Activated T-cell treated with anti-CD3 and anti-CD28 coated beads for 1 hour (primary cell): ENCODE results near the gene KIF4A.
"Not testable (repeated sequence)": the region's sequence is repeated elsewhere in the genome, so short reads cannot be mapped to it uniquely, and the experiment has no call there.

Source experiments
- DNase-seq: peaks from one replicate; pipeline ENCODE4 v3.0.0-alpha.2; 2020; ENCODE audit warnings: low read depth

Gene KIF4A

GRCh38 chrX:70281951-70282350 is 8.0 kb upstream of the KIF4A start, which contains the start of gene RAB41:
TSS of gene RAB41 (plus strand) at chrX:70282172. CDS start at chrX:70282218, 46 bp downstream.
- DNase-seq: no peak

DNA sequence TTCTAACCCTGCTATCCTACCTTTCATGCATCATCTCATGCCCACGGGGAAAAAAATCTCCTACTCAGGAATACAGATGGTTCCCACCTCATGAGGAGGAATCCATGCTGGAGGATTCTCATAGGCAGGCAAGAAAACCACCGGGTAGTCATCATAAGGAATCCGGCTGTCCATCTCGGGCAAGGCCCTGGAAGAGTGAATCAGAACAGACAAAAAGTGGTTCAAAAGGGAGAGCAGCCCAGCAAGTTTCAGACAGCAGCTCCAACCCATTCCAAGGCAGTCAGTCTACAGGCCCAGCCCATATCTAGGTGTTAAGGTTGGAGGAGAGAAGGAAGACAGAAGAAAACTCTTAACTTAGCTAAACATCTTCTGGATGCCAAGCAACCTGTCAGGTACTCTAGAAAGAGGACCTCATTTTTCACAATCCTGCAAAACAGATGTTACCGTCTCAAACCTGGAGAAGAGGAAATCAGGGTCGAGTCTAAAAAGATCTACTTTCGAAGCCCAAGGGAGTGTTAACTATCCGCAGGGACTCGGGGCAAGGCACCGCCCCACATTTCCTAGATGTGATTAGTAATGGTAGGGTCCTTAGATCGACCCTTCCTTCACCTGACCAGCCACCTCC is 624 bp upstream of the KIF4A start:
- no peak for DNase-seq

- DNase-seq: no peak
Observed at GRCh38 chrX:70292788-70293187, 2.9 kb downstream of the KIF4A start.

GRCh38 chrX:70293621-70294020 is 3.7 kb downstream of the KIF4A start:
- no peak for DNase-seq

DNA sequence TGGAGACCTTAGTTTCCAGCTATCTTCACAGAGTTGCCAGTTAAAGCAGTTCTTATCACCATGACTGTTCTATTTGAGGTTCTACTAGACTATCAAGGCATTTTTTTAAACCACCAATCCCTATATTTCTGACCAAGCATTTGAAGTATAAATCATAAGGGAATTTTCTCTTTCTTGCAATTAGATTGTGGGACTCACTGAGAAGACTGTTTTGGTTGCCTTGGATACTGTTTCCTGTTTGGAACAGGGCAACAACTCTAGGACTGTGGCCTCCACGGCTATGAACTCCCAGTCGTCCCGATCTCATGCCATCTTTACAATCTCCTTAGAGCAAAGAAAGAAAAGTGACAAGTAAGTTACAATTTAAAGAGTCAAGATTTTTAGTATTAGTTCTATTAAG is 11.8 kb downstream of the KIF4A start:
- no peak for DNase-seq

DNA sequence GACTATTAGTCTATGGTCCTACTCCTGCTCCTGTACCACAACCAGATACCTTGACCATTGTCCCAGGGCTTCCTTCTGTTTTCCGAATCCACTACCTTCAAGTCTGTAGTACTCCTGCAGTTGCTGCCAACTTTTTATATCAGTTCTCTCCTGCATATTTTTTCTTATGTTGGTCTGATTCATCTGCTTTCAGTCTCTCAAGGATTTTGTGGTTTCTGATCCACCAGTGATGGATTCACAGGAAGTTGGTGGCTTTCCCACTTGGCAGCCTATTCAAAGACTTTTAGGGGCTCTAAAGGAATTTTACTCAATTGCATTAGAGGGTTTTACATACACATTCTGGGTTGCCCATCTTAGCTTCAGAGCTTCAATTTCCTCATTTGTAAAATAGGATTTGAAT is 23.6 kb downstream of the KIF4A start:
- no peak for DNase-seq

- no peak for DNase-seq
Observed at GRCh38 chrX:70322784-70323183, 32.9 kb downstream of the KIF4A start.

GRCh38 chrX:70323628-70324027 is 33.7 kb downstream of the KIF4A start:
- not testable (repeated sequence) for DNase-seq

DNA sequence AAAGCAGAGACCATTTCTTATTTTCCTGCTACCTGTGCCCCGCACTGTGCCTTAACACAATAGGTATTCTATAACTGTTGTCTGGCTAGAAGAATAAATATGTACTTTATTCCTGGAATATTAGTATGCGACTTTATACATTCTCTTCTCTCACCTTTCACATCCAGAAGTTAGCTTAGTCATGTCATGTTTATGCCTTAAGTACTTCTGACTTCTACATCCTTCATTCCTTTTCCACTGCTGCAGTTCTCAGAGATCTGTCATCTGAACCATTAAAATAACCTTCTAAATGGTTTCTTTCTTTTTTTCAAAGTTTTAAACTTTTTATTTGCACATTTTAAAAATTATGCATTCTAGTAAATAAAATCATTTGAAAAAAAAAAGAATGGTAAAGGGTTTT is 34.4 kb downstream of the KIF4A start:
- DNase-seq: no peak

GRCh38 chrX:70331161-70331560 is 41.3 kb downstream of the KIF4A start:
- no peak for DNase-seq

GRCh38 chrX:70332600-70332999 is 42.7 kb downstream of the KIF4A start:
- no peak for DNase-seq

- no peak for DNase-seq
Observed at GRCh38 chrX:70336767-70337166, 46.9 kb downstream of the KIF4A start.

DNA sequence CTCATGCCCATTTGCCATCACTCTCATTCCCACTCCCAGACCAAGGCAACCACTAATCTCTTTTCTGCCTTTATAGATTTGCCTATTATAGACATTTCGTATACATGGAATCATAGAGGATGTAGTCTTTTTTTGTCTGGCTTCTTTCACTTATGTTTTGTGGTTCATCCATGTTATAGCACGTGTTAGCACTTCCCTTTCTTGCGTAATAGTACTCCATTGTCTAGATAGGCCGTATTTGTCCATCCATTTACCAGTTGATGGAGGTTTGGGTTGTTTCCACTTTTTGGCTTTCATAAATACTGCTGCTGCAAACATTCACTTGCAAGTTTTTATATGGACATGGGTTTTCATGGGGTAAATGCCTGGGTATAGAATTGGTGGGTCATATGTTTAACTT is 48.4 kb downstream of the KIF4A start:
- DNase-seq: no peak

GRCh38 chrX:70343435-70343834 is 53.5 kb downstream of the KIF4A start:
- DNase-seq: no peak

DNA sequence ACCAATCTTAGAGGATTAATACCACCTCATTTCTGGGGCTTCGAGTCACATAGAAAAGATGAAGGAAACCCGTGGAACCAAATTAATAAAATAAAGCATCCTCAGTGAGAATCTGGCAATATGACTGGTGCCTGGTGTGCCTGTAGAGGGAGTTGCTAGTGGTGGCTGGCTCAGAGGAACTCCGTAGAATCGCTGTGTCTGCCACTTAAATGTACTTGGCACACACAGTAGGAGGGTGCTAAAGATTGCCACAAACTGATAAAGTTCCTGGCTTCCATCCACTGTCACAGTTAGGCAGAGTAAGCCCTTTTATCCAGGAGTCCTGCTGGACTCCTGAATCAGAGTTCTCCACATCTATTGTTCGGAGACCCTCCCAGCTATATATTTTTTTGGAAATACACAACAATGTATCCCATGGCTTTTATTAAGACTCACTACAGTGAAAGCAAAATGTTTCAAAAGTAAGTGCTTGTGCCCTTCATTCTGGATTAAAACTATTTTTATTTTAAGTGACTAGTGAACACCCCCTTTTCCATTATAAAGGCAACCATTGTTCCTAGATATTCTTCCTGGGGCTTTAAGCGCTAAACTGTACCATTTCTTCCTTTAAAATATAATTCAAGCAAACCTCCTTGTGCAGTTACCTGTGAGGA is 56.6 kb downstream of the KIF4A start:
- no peak for DNase-seq

DNA sequence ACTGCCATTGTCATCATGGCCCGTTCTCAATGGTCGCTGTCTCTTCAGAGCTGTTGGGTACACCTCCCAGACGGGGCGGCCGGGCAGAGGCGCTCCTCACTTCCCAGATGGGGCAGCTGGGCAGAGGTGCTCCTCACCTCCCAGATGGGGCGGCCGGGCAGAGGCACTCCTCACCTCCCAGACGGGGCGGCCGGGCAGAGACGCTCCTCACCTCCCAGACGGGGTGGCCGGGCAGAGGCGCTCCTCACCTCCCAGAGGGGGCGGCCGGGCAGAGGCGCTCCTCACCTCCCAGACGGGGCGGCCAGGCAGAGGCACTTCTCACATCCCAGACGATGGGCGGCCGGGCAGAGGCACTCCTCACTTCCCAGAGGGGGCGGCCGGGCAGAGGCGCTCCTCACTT is 58.9 kb downstream of the KIF4A start:
- DNase-seq: not testable (repeated sequence)

- DNase-seq: not testable (repeated sequence)
Observed at GRCh38 chrX:70349367-70350125, 59.6 kb downstream of the KIF4A start.

GRCh38 chrX:70352496-70352895 is 62.6 kb downstream of the KIF4A start:
- no peak for DNase-seq

DNA sequence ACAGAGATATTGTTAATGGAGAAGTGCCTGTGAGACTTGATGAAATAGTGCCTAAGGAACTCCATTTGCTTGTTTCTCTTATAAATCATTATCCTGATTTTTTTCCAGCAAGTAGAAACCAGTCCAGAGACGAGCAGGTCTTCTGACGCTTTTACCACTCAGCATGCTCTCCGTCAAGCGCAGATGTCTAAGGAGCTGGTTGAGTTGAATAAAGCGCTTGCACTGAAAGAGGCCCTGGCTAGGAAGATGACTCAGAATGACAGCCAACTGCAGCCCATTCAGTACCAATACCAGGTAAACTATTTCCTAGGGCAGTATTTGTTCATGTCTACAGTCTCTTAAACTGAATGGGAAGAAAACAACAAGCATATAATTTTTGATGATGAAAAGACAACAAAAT is 63.6 kb downstream of the KIF4A start:
- no peak for DNase-seq

DNA sequence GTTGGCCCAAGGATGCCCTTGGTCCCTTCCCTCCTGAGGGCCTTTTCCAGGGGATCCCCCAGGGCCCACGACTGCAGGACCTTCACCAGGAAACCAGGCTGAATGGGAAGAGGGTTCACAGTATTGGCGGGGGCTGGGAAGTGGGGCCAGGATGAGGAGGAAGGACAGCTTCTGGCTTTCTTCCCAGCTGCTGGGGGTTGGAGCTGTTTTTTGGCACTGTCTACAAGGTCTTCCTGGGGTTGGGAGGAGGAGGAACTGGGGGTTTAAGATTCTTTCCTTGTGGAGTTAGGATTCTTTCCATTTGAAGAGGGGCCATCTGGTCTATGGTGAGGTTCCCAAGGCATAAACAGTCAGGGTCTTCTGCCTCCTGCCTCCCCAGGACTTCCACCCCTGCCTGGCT is 64.8 kb downstream of the KIF4A start:
- DNase-seq: no peak

GRCh38 chrX:70359458-70359857 is 69.6 kb downstream of the KIF4A start:
- no peak for DNase-seq

- DNase-seq: no peak
Observed at GRCh38 chrX:70360366-70360765, 70.5 kb downstream of the KIF4A start.

- DNase-seq: not testable (repeated sequence)
Observed at GRCh38 chrX:70368731-70369130, 78.8 kb downstream of the KIF4A start.
